ENCODE measurements around the gene SLC22A14. TPM values are rescaled to one million over a fixed set of nuclear protein-coding genes. Genes with fewer than 3 reads are reported as not detected.
"Not testable (repeated sequence)": the region's sequence is repeated elsewhere in the genome, so short reads cannot be mapped to it uniquely, and the experiment has no call there.

The SLC22A14 gene
- total RNA-seq, 1 donor from 2014 or later, result 0.93 TPM

- DNase-seq, result no peak
- Mint-ChIP-seq H3K36me3 (ENCODE audit: unreplicated experiment) (peaks cover 4% of the 10 kb centered on the region), H3K27me3 (ENCODE audit: unreplicated experiment) (peaks cover 3% of the 10 kb centered on the region), H3K9me3 (ENCODE audit: unreplicated experiment) (peaks cover 3% of the 10 kb centered on the region), H3K27ac (ENCODE audit: unreplicated experiment) (no peak overlapping the region), H3K4me1 (ENCODE audit: low read depth, unreplicated experiment) (peaks cover 8% of the 10 kb centered on the region), H3K4me3 (ENCODE audit: unreplicated experiment) (no peak overlapping the region)
- TF ChIP-seq CTCF (IDR thresholded peaks at IDR 0.05; ENCODE audit: partially characterized antibody, unreplicated experiment), result no peak
Measured at GRCh38 chr3:38315488-38316230, 33.6 kb downstream of the SLC22A14 start.

DNA sequence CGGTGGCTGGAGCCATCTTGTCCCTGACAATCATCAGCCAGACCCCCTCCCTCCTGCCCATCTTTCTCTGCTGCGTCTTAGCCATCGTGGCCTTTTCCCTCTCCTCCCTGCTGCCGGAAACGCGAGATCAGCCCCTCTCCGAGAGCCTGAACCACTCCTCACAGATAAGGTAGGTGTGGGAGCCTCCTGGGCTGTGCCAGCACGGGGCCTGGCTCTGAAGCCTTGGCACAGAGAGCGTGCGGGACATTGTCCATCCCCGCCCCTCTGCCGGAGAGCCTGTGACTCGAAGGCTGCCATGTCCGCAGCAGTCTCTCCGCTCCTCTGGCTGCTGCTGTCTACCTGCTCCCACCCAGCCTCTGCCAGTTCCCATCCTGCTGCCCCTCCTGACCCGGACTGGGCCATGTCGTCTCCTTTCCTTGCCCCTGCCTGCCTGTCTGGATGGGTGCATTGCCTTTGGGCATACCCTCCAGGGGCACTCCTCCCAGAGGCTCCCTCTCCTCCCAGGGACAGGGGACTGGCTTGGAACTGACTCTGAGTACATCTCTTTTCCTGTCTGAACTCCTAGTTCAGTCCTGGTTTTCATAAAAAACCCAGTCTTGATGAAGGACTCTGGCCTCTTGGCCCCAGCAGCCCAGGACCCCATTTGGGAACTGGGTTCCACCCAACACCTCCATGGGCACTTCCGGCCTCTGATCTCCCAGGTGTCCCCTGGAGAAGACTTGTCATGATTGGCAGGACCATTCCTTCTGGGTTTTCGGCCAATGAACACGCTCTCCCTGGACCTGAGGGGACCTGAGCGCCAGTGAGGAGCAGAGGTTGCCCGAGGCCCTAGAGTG lies 34.5 kb downstream of the SLC22A14 start:
- Mint-ChIP-seq H3K27ac (ENCODE audit: unreplicated experiment) (no peak overlapping the region), H3K4me3 (ENCODE audit: unreplicated experiment) (no peak overlapping the region), H3K4me1 (ENCODE audit: low read depth, unreplicated experiment) (peaks cover 8% of the 10 kb centered on the region), H3K27me3 (ENCODE audit: unreplicated experiment) (peaks cover 3% of the 10 kb centered on the region), H3K9me3 (ENCODE audit: unreplicated experiment) (peaks cover 2% of the 10 kb centered on the region), H3K36me3 (ENCODE audit: unreplicated experiment) (peaks cover 4% of the 10 kb centered on the region)
- TF ChIP-seq CTCF (IDR thresholded peaks at IDR 0.05; ENCODE audit: partially characterized antibody, unreplicated experiment), result no peak
- no peak for DNase-seq

DNA sequence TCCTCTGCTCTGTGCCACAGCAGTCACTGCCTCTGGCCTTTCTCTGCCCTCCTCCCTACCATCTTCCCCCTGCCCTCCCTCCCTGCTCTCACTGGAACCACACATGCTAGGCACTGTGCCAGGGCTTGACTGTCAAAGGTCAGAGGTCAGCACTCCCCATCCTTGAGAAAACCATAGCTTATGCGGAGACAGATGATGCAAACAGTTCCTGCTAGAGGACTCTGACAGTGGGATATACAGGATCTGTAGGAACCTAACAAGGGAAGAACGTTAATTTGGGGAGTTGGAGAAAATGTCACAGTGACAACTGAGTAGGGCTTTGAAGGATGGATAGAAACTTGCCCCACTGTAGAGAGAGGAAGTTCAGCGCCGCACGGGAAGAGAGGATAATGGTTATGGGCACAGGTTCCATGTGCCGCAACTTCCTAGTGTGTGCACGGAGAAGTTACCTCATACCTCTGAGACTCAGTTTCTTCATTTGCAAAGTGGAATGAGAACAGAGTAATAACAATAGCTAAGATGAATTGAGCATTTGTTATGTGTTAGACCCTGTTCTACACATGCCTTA lies 35.2 kb downstream of the SLC22A14 start:
- peaks cover 2% of the 10 kb centered on the region for H3K9me3 Mint-ChIP-seq (ENCODE audit: unreplicated experiment)
- H3K27ac Mint-ChIP-seq (ENCODE audit: unreplicated experiment), result no peak overlapping the region
- peaks cover 3% of the 10 kb centered on the region for H3K27me3 Mint-ChIP-seq (ENCODE audit: unreplicated experiment)
- peaks cover 8% of the 10 kb centered on the region for H3K4me1 Mint-ChIP-seq (ENCODE audit: low read depth, unreplicated experiment)
- DNase-seq, result no peak
- H3K36me3 Mint-ChIP-seq (ENCODE audit: unreplicated experiment), result peaks cover 1% of the 10 kb centered on the region
- TF ChIP-seq CTCF (IDR thresholded peaks at IDR 0.05; ENCODE audit: partially characterized antibody, unreplicated experiment), result no peak
- H3K4me3 Mint-ChIP-seq (ENCODE audit: unreplicated experiment), result no peak overlapping the region

DNA sequence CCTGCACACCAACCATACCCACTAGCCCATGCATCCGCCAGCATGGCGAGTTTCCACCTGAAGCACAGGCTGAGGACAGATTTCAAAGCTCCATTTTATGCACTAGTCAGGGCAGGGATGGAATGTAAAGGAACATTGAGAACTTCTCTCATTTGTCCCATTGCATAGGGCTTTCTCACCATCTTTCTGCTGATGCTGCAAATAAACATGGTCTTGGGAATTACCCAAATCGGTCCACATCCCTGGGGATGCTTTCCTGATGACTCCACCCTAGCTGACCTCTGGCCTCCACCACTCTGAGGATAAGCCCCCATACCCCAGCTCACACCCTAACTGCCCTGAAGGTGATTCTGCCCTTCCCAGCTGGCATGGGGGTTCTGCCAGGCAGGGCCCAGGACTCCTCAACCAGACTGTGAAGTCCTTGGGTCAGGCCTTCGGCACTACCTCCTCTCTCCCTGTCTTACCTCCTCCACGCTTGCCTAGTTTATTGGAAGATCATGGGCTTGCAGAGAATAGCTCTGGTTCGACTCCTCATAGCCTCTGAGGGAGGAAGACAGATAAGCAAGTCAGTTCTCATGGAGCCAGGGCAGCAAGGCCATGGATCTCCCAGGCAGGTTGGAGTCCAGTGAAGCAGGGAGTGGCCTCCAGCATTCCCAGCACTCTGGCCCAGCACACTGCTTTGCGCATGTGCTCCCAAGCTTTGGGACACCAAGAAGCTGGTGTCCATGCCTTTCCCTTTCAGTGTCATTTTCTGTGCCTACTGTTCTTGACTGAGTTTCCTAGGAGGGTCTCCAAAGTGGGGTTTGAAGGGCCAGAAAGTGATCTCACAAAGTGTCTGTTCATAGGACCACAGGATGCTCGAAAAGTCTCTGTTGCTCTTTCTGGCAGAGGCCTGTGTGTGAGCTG lies 36.9 kb downstream of the SLC22A14 start:
- Mint-ChIP-seq H3K27ac (ENCODE audit: unreplicated experiment) (no peak overlapping the region), H3K9me3 (ENCODE audit: unreplicated experiment) (peaks cover 2% of the 10 kb centered on the region), H3K36me3 (ENCODE audit: unreplicated experiment) (no peaks in the 10 kb centered on the region), H3K27me3 (ENCODE audit: unreplicated experiment) (peaks cover 2% of the 10 kb centered on the region), H3K4me3 (ENCODE audit: unreplicated experiment) (no peak overlapping the region), H3K4me1 (ENCODE audit: low read depth, unreplicated experiment) (peaks cover 5% of the 10 kb centered on the region)
- no peak for TF ChIP-seq CTCF (IDR thresholded peaks at IDR 0.05; ENCODE audit: partially characterized antibody, unreplicated experiment)
- no peak for DNase-seq

GRCh38 chr3:38320638-38321037 lies 38.5 kb downstream of the SLC22A14 start:
- not testable (repeated sequence) for H3K36me3 Mint-ChIP-seq (ENCODE audit: unreplicated experiment); H3K9me3 Mint-ChIP-seq (ENCODE audit: unreplicated experiment); DNase-seq; H3K27ac Mint-ChIP-seq (ENCODE audit: unreplicated experiment); H3K27me3 Mint-ChIP-seq (ENCODE audit: unreplicated experiment); H3K4me3 Mint-ChIP-seq (ENCODE audit: unreplicated experiment); H3K4me1 Mint-ChIP-seq (ENCODE audit: low read depth, unreplicated experiment)

Measured in glutamatergic neuron (in vitro differentiated cells).